Measurements from ENCODE around the gene PCDHGB1.
"Not testable (repeated sequence)": the region's sequence is repeated elsewhere in the genome, so short reads cannot be mapped to it uniquely, and the experiment has no call there.

Gene PCDHGB1

GRCh38 chr5:141349917-141350619 lies at the start of gene PCDHGB1:
Gene PCDHGB1, plus strand, starts transcription at chr5:141350099. Its CDS starts 162 bp downstream, at chr5:141350261.
- DNase-seq = peak; percentile 20

DNA sequence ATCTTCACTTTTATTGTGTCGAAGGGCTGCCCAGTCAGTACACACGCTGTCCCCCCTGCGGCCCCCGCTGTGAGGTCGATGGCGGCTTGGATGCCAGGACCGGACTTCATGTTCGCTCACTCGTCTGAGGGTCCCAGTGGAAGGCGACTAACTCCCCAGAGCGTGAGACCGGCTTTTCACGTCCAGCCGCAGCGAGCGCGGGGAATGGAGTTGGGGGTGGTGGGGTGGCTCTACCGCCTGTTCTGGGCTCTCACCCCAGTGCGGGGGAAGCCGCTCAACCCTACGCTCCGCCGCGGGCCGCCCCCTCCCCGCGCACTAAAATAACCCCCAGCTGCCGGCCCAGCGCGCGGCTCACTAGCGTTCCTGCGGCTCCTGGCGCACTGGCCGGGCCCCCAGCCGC lies 46.1 kb upstream of the PCDHGB1 start, which contains the start of gene SLC25A2:
SLC25A2 (minus strand) TSS at position 294 of the 400 bp plus-strand sequence; CDS start at position 110, 184 bp downstream.
- DNase-seq = no peak

- no peak for DNase-seq
Measured at GRCh38 chr5:141306630-141307029, 43.3 kb upstream of the PCDHGB1 start.

- DNase-seq = no peak
Measured at GRCh38 chr5:141313711-141314110, 36.2 kb upstream of the PCDHGB1 start.

GRCh38 chr5:141316963-141317362 lies 32.9 kb upstream of the PCDHGB1 start:
- not testable (repeated sequence) for DNase-seq

GRCh38 chr5:141319202-141319601 lies 30.7 kb upstream of the PCDHGB1 start:
- DNase-seq = no peak

GRCh38 chr5:141319699-141320098 lies 30.2 kb upstream of the PCDHGB1 start:
- no peak for DNase-seq

DNA sequence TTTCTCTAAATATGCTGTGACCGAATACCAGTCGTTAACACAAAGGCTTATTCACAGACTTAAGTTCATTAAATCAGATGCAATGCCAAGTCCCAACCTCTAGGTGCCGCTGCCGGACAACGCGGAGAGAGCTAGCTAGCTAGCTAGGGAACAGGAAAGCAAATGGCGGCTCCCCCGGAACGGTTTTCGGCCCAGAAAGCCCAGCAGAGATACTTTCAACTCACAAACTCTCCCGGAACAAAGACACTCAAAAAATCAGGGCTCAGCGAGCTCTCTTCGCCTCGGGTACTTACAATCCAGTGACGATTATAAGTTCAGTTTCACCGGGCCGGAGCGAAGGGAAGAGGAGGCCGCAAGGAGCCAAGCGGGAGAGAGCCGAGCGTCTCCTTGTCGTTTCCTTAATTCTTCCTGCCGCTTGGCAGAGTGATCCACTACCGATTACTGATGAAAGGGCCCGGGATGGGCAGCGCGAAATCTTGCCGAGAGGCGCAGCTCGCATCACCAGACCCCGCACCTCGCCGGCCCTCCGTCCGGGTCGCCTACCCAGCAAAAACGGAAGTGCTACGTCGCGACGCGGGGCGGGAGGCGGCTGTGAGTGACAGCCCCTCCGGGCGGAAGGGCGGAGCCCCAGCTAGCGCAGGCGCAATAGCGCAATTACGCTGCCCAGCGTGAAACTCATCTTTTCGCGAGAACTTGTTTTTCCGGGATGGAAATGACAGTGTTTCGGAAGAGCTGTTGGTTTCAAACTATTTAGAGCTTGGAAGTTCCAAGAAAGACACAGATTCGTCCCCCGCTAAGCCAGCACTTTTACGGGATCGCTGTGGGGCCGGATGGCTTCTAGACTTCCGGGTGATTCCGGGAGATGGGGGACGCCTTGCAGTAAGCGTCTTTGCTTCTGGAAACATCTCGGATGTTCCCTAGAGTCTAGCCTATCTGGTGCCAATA lies 29.4 kb upstream of the PCDHGB1 start, which contains the start of gene TAF7:
TAF7 (minus strand) TSS at position 560 of the 945 bp plus-strand sequence. CDS start 740 bp downstream, outside the sequence.
- DNase-seq = peak; percentile 94

- no peak for DNase-seq
Measured at GRCh38 chr5:141322261-141322660, 27.6 kb upstream of the PCDHGB1 start.

GRCh38 chr5:141326088-141326854 lies 23.6 kb upstream of the PCDHGB1 start:
- DNase-seq = peak; percentile 72

GRCh38 chr5:141328231-141328630 lies 21.7 kb upstream of the PCDHGB1 start:
- no peak for DNase-seq

DNA sequence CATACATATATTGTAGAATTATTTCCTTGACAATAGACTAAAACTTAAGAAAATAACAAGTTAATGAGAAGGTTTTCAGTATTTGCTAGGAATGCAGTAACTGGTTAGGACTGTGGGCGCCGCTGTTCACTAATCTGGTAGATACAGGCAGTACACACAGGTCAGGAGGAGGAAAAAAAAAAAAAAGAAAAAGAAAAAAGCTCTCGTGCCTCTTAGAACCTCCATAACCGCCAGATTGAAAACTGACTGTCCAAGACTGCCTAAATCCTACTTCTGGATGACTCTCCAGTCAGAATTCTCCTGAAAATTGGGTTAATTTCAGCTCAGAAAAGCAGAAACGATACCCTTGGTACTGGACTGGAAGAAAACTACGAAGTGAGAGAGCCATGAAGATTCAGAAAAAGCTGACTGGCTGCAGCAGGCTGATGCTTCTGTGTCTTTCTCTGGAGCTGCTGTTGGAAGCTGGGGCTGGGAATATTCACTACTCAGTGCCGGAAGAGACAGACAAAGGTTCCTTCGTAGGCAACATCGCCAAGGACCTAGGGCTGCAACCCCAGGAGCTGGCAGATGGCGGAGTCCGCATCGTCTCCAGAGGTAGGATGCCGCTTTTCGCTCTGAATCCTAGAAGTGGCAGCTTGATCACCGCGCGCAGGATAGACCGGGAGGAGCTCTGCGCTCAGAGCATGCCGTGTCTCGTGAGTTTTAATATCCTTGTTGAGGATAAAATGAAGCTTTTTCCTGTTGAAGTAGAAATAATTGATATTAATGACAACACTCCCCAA lies 19.4 kb upstream of the PCDHGB1 start, which contains the start of gene PCDHGA1:
PCDHGA1 (plus strand) TSS at position 216 of the 782 bp plus-strand sequence.
- no peak for DNase-seq

- DNase-seq = not testable (repeated sequence)
Measured at GRCh38 chr5:141332571-141332970, 17.3 kb upstream of the PCDHGB1 start.

GRCh38 chr5:141338538-141339306 lies 11.2 kb upstream of the PCDHGB1 start, which contains the start of gene PCDHGA2:
Gene PCDHGA2, plus strand, starts transcription at chr5:141338760.
- DNase-seq = no peak

GRCh38 chr5:141340781-141341354 lies 9.0 kb upstream of the PCDHGB1 start:
- not testable (repeated sequence) for DNase-seq

GRCh38 chr5:141342773-141343172 lies 7.1 kb upstream of the PCDHGB1 start:
- no peak for DNase-seq

DNA sequence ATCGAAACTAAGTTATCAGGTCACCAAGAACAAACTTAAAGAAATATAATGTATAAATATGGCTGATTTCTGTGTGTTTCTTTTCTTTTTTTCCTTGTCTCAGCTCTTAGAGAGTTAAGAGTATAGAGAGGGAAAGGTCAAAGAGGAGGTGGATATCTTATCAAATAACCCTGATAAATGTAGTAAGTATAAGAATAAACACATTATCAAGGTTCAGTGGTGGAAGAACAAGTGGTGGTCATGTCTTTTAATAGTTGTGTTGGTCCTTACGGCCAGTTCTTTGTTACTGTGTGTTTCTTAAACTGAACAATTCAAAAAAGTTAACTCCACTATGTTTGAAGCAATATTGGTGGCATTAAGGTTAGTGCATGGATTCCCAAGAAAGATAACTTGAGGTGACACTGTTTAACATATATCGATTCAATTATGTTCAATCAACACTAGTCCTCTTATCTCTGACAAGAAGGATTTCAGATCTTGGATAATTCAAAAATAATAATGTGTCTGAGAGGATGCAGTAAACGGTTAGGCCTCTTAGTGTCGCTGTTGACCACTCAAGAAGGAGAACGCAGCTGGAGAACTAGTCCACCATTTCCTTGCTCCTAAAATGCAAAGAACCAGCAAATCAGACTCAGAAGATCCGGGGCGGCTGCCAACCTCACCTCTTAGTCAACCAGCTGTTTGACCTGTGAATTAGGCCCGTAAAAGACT lies 6.5 kb upstream of the PCDHGB1 start, which contains the start of gene PCDHGA3:
PCDHGA3 (plus strand) TSS at position 588 of the 711 bp plus-strand sequence. CDS start 205 bp downstream, outside the sequence.
- DNase-seq = no peak

- DNase-seq = no peak
Measured at GRCh38 chr5:141343953-141344463, 5.9 kb upstream of the PCDHGB1 start.

DNA sequence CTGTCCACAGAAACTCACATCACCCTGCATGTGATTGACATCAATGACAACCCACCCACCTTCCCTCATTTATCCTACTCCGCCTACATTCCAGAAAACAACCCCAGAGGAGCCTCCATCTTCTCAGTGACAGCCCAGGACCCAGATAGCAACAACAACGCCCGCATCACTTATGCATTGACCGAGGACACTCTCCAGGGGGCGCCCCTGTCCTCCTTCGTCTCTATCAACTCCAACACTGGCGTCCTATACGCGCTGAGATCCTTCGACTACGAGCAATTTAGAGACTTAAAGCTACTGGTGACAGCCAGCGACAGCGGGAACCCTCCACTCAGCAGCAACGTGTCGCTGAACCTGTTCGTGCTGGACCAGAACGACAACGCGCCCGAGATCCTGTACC lies 4.6 kb upstream of the PCDHGB1 start:
- no peak for DNase-seq

Data from CD4-positive, alpha-beta T cell treated with Interleukin-15 for 1 hour (primary cell).